Rectal smooth muscle tissue (tissue), 1 donor: Measurements from ENCODE around the gene ST3GAL6.
"Not testable (repeated sequence)": the region's sequence is repeated elsewhere in the genome, so short reads cannot be mapped to it uniquely, and the experiment has no call there.

Experiments
- H3K27ac ChIP-seq: one replicate; pipeline ENCODE4 v1.7.0; 2013; ENCODE audit warnings: low read depth, low read length, inconsistent platforms
- H3K27me3 ChIP-seq: one replicate; pipeline ENCODE4 v1.7.0; 2013; ENCODE audit warnings: low read length; ENCODE audit not compliant: control insufficient read depth, insufficient read depth
- H3K36me3 ChIP-seq: one replicate; pipeline ENCODE4 v1.7.0; 2013; ENCODE audit warnings: low read length; ENCODE audit not compliant: control insufficient read depth, insufficient read depth
- H3K4me1 ChIP-seq: one replicate; pipeline ENCODE4 v1.7.0; 2013; ENCODE audit warnings: low read length; ENCODE audit not compliant: control insufficient read depth, insufficient read depth
- H3K4me3 ChIP-seq: one replicate; pipeline ENCODE4 v1.7.0; 2013; ENCODE audit warnings: low read length
- H3K9ac ChIP-seq: one replicate; pipeline ENCODE4 v1.7.0; 2013; ENCODE audit warnings: low read length

Gene ST3GAL6

GRCh38 chr3:98823791-98824190 lies 60.7 kb downstream of the ST3GAL6 start:
- H3K4me1 ChIP-seq: no peaks in the 10 kb centered on the region
- H3K9ac ChIP-seq: no peak overlapping the region
- H3K27me3 ChIP-seq: no peaks in the 10 kb centered on the region
- H3K27ac ChIP-seq: no peak overlapping the region
- H3K36me3 ChIP-seq: no peaks in the 10 kb centered on the region
- no peak overlapping the region for H3K4me3 ChIP-seq

DNA sequence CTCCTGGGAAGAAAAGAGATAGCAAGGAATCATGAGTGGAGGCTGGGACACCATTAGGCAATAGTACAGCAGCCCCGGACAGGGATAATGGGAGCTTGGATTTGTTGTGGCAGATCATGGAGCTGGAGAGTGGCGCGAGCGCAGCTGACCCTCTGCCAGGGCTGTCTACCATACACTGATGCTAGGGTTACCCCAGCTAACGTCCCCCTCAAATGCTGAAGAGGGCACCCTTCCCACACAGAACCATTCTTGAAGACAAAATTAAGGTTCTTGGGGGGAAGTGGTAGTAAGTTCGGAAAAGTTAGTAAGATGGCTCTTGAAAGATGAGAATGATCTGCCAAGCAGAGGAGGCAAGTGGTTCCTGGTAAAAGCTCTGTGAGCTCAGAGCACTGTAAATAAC lies 61.1 kb downstream of the ST3GAL6 start:
- no peak overlapping the region for H3K27ac ChIP-seq
- H3K27me3 ChIP-seq: no peaks in the 10 kb centered on the region
- no peaks in the 10 kb centered on the region for H3K36me3 ChIP-seq

DNA sequence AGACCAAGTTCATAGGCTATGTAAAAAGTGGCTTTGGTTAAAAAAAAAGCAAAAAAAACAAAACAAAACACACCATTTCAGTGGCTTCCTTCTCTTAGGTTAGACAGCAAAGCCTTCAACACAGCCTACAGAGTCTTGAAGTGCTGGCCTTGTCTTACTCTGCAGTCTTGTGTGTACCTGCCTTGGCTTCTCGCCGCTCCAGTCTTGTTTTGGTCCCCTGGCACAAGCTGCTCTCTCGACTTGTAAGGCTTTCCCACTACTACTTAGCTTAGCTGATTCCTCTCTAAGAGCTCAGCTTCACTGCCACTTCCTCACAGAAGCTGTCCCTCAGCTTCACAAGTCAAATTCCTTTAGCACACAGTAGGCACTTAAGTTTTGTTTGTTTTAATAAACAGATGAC lies 63.0 kb downstream of the ST3GAL6 start:
- Histone ChIP-seq H3K4me1 (no peaks in the 10 kb centered on the region), H3K27me3 (no peaks in the 10 kb centered on the region), H3K36me3 (no peaks in the 10 kb centered on the region), H3K27ac (no peak overlapping the region), H3K9ac (no peak overlapping the region), H3K4me3 (no peak overlapping the region)

More for the DNA sequence above, 61.1 kb downstream of the ST3GAL6 start:
- Histone ChIP-seq H3K4me3 (no peak overlapping the region), H3K4me1 (no peaks in the 10 kb centered on the region), H3K9ac (no peak overlapping the region)

DNA sequence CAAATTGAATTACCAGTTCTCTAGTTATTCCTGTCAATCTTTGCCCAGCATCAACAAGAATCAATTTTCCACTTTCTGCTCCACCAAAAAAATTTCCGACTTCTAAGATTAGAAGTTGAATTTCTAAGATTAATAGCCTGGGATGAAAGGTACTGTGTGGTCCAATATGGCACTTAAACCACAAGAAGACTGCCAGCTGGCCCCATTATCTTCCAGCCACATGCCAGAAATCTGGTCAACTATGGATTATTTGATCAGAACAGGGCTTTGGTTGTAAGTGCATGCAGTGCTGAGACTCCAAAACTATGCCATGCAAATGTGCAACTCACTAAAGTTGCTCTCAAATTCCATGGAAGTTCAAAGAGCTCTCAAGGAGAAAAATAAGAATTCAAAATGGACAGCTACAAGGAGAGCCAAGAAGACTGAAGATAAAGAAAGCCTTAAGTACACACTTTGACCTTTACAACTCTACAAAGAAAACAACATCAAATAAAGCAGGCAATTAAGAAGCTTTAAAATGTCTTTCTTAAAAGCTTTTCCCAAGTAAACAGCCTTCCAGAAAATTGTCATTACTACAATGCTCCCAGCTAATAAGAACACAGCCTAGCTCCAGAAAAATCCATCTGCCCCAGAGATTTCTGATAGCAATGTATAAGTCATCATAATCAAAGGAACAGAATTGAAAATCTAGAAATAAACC lies 64.2 kb downstream of the ST3GAL6 start:
- Histone ChIP-seq H3K36me3 (no peaks in the 10 kb centered on the region), H3K4me3 (no peak overlapping the region), H3K27ac (no peak overlapping the region)

DNA sequence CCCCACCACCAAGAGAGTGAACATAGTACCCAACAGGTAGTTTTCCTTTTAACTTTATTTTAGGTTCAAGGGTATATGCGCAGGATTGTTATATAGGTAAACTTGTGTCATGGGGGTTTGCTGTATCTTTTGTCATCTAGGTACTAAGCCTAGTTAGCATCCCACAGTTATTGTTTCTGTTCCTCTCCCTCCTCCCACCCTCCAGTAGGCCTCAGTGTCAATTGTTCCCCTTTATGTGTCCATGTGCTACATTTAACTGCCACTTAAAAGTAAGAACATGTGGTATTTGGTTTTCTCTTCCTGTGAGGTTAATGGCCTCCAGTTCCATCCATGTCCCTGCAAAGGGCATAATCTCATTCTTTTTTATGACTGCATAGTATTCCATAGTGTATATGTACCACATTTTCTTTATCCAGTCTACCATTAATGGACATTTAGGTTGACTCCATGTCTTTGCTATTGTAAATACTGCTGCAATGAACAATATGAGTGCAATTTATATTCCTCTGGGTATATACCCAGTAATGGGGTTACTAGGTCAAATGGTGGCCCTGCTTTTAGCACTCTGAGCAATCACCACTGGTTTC lies 66.2 kb downstream of the ST3GAL6 start:
- no peaks in the 10 kb centered on the region for H3K36me3 ChIP-seq
- no peak overlapping the region for H3K4me3 ChIP-seq
- H3K27me3 ChIP-seq: no peaks in the 10 kb centered on the region
- H3K9ac ChIP-seq: no peak overlapping the region
- no peak overlapping the region for H3K27ac ChIP-seq
- no peaks in the 10 kb centered on the region for H3K4me1 ChIP-seq

More for the DNA sequence above, 64.2 kb downstream of the ST3GAL6 start:
- Histone ChIP-seq H3K27me3 (no peaks in the 10 kb centered on the region), H3K4me1 (no peaks in the 10 kb centered on the region), H3K9ac (no peak overlapping the region)

DNA sequence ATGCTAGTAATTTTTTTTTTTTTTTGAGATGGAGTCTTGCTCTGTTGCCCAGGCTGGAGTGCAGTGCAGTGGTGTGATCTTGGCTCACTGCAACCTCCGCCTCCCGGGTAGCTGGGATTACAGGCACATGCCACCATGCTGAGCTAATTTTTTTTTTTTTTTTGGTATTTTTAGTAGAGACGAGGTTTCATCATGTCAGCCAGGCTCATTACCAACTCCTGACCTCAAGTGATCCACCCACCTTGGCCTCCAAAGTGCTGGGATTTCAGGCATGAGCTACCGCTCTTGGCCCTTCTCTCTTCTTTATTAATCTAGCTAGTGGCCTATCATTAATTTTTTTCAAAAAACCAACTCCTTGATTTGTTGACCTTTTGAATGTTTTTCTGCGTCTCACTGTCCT lies 67.9 kb downstream of the ST3GAL6 start:
- H3K4me1 ChIP-seq, H3K36me3 ChIP-seq, H3K27me3 ChIP-seq, H3K9ac ChIP-seq, H3K27ac ChIP-seq, H3K4me3 ChIP-seq: not testable (repeated sequence)

- no peaks in the 10 kb centered on the region for H3K27me3 ChIP-seq
- H3K4me1 ChIP-seq: peaks cover 3% of the 10 kb centered on the region
- H3K36me3 ChIP-seq: no peaks in the 10 kb centered on the region
- no peak overlapping the region for H3K4me3 ChIP-seq
- H3K27ac ChIP-seq: no peak overlapping the region
- H3K9ac ChIP-seq: no peak overlapping the region
Measured at GRCh38 chr3:98839846-98840245, 76.7 kb downstream of the ST3GAL6 start.

GRCh38 chr3:98843266-98843959 lies 80.3 kb downstream of the ST3GAL6 start:
- peaks cover 3% of the 10 kb centered on the region for H3K36me3 ChIP-seq
- H3K27ac ChIP-seq: no peak overlapping the region
- no peaks in the 10 kb centered on the region for H3K27me3 ChIP-seq
- H3K9ac ChIP-seq: no peak overlapping the region
- no peak overlapping the region for H3K4me3 ChIP-seq
- peaks cover 3% of the 10 kb centered on the region for H3K4me1 ChIP-seq
